ENCODE measurements around the gene DBR1.
A peak's percentile ranks its signal among the peaks of the same experiment; 100 is the strongest.

DNA sequence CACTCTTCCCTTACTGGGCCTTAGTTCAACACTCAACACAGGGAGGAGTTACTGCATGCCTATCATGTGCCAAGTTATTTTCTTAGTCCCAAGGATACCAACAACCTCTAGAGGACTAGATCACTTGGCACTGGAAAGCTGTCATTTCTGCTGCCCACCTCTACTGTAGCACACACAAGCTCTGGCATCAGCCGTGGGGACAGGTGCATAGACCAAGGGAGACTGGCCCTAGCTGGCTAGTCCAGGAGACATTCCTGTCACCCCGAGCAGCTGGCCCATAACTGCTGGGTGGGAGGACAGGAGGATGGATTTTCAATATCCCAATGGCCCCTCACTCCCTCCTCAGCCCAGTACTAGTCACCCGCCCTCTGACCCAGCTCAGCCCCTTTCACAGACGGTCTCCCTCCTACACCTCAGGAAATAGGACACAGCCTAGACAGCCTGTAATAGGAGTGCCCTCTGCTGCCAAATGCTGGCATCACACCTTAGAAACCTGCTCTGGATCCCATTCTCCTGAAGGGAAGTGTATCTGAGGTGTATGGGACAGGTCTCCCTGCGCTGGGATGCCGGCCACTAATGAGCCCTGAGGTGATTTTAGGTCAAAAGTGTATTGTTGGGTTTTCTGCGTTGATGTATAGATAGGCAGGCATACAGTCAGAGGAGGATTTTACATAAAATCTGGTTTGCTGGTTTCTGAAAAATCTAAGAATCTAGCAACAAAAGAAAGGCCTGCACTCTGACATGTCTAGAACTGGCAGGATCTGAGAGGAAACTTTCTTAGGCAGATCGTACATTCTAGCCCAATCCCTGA lies 55.9 kb downstream of the DBR1 start:
- TF ChIP-seq, protein P1, sequence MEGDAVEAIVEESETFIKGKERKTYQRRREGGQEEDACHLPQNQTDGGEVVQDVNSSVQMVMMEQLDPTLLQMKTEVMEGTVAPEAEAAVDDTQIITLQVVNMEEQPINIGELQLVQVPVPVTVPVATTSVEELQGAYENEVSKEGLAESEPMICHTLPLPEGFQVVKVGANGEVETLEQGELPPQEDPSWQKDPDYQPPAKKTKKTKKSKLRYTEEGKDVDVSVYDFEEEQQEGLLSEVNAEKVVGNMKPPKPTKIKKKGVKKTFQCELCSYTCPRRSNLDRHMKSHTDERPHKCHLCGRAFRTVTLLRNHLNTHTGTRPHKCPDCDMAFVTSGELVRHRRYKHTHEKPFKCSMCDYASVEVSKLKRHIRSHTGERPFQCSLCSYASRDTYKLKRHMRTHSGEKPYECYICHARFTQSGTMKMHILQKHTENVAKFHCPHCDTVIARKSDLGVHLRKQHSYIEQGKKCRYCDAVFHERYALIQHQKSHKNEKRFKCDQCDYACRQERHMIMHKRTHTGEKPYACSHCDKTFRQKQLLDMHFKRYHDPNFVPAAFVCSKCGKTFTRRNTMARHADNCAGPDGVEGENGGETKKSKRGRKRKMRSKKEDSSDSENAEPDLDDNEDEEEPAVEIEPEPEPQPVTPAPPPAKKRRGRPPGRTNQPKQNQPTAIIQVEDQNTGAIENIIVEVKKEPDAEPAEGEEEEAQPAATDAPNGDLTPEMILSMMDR (tag by site-specific recombination; IDR thresholded peaks at IDR 0.05), result peak; percentile 42
- TF ChIP-seq ZNF776 (tag by site-specific recombination; IDR thresholded peaks at IDR 0.05; ENCODE audit: borderline replicate concordance) (no peak), SCRT2 (tag by site-specific recombination; IDR thresholded peaks at IDR 0.05) (no peak), ZNF473 (tag by site-specific recombination; IDR thresholded peaks at IDR 0.05) (no peak), ZNF792 (tag by site-specific recombination; IDR thresholded peaks at IDR 0.05) (no peak), ZNF24 (tag by site-specific recombination; IDR thresholded peaks at IDR 0.05) (no peak), REPIN1 (tag by site-specific recombination; IDR thresholded peaks at IDR 0.05; ENCODE audit: low read depth) (no peak)
- TF ChIP-seq, protein P2, sequence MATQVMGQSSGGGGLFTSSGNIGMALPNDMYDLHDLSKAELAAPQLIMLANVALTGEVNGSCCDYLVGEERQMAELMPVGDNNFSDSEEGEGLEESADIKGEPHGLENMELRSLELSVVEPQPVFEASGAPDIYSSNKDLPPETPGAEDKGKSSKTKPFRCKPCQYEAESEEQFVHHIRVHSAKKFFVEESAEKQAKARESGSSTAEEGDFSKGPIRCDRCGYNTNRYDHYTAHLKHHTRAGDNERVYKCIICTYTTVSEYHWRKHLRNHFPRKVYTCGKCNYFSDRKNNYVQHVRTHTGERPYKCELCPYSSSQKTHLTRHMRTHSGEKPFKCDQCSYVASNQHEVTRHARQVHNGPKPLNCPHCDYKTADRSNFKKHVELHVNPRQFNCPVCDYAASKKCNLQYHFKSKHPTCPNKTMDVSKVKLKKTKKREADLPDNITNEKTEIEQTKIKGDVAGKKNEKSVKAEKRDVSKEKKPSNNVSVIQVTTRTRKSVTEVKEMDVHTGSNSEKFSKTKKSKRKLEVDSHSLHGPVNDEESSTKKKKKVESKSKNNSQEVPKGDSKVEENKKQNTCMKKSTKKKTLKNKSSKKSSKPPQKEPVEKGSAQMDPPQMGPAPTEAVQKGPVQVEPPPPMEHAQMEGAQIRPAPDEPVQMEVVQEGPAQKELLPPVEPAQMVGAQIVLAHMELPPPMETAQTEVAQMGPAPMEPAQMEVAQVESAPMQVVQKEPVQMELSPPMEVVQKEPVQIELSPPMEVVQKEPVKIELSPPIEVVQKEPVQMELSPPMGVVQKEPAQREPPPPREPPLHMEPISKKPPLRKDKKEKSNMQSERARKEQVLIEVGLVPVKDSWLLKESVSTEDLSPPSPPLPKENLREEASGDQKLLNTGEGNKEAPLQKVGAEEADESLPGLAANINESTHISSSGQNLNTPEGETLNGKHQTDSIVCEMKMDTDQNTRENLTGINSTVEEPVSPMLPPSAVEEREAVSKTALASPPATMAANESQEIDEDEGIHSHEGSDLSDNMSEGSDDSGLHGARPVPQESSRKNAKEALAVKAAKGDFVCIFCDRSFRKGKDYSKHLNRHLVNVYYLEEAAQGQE (tag by site-specific recombination; IDR thresholded peaks at IDR 0.05), result no peak
- TF ChIP-seq, protein P3, sequence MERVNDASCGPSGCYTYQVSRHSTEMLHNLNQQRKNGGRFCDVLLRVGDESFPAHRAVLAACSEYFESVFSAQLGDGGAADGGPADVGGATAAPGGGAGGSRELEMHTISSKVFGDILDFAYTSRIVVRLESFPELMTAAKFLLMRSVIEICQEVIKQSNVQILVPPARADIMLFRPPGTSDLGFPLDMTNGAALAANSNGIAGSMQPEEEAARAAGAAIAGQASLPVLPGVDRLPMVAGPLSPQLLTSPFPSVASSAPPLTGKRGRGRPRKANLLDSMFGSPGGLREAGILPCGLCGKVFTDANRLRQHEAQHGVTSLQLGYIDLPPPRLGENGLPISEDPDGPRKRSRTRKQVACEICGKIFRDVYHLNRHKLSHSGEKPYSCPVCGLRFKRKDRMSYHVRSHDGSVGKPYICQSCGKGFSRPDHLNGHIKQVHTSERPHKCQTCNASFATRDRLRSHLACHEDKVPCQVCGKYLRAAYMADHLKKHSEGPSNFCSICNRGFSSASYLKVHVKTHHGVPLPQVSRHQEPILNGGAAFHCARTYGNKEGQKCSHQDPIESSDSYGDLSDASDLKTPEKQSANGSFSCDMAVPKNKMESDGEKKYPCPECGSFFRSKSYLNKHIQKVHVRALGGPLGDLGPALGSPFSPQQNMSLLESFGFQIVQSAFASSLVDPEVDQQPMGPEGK (tag by site-specific recombination; IDR thresholded peaks at IDR 0.05), result no peak

Data from HEK293 (cell line).